GM19193 (cell line): ENCODE results near the gene KNOP1.

ENCODE experiments used
- POLR2A ChIP-seq: IDR thresholded peaks from 4 replicates; pipeline ENCODE4 v1.6.1; 2011; ENCODE audit not compliant: insufficient read depth, insufficient read length; ENCODE audit errors: extremely low read depth

KNOP1 gene

DNA sequence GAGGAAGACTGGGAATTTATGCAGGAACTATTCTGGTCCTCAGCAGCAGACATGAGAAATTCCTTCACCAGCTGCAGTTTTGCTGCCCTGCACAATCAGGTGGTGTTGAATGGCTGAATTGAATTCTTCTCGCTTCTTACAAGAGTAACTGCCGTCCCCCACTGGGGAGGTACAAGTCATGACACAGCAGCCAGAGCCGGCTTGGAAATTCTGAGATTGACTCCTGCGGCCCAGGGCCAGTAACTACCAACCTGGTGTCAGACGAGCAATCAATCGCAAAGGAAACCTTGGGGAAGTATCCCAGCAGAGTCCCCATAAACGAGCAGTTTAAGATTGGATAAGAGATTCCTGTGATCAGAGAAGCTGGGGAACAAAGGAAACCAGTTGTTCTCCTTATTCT, 30.7 kb downstream of the KNOP1 start:
- TF ChIP-seq POLR2A: no peak

DNA sequence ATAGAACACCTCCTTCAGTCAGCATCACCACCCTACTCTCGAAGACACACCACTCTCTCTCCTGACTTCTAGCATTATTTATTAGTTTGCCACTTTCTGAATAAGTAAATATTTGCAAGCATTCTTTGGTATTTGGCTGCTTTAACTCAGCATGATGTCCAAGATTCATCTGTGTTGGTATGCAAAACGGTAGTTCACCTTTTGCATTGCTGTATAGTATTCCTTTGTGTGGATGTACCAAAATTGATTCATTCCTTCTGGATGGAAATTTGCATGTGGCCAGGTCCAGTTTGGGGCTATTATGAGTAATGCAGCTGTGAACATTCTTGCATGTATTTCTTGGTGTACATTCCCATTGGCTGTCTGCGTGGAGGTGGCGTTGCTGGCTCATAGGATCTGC, 32.9 kb downstream of the KNOP1 start:
- no peak for TF ChIP-seq POLR2A

DNA sequence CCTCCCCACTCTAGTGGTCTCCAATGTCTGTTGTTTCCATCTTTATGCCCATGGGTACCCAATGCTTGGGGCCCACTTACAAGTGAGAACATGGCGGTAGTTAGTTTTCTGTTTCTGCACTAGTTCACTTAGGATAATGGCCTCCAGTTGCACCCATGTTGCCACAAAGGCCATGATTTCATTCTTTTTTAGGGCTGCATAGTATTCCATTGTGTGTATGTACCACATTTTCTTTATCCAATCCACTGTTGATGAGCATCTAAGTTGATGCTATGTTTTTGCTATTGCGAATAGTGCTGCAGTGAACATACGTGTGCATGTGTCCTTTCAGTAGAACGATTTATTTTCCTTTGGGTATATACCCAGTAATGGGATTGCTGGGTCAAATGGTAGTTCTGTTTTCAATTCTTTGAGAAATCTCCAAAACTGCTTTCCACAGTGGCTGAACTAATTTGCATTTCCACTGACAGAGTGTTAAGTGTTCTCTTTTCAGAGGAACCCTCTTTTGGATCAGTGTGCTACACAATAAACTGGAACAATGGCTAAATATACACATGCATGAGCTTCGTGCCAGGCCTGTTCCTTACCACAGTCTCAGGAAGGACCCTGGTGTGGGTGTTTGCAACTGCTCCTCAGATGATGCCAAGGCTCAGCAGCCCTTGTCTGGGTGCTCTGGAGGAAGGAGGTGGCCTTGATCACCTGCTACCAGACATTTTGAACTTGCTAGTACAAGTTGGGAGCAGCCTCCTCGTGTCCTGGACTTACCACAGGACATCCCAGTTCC, 34.4 kb downstream of the KNOP1 start:
- no peak for TF ChIP-seq POLR2A

GRCh38 chr16:19681637-19682036, 36.4 kb downstream of the KNOP1 start:
- TF ChIP-seq POLR2A: no peak

DNA sequence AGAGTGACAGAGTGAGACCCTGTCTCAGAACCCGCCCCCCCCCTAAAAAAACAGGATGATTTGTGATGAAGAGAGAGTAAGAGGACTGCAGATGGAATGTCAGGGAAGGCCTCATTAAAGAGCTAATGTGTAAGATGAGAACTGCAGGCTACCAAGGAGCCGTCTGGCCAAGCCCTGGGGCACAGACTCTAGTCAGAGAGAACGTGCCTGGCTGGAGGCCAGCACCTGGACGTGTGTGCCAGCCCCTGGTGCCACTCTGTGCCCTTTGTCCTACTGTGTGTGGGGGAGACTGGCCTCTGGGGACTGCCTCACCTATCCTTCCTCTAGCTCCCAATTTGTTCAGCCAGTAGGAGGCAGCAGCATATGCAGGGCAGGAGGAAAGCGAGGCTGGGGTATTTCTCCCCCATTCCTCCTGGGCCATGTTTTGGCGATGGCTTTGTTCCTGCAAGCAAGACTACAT, 37.1 kb downstream of the KNOP1 start:
- TF ChIP-seq POLR2A: no peak

DNA sequence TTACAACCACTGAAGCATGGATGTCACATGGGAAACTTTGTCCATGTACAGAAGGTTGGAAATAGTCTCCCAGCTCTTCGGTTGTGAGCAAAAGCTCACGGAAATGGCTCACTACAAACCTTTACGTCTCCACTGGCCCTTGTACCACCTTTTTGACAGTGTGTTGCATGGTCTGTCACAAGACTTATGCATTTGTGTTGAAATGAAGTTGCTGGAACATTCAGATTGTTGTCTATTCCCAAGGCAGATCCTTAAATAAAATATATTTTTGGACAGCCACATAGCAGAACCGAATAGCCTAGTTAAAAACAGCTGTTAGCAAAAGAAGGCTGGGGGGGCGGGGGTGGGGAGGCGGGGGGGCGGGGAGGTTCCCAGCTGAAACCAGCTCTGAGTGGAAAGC, 39.2 kb downstream of the KNOP1 start:
- TF ChIP-seq POLR2A: no peak

GRCh38 chr16:19677402-19677801, 40.6 kb downstream of the KNOP1 start:
- TF ChIP-seq POLR2A: no peak

DNA sequence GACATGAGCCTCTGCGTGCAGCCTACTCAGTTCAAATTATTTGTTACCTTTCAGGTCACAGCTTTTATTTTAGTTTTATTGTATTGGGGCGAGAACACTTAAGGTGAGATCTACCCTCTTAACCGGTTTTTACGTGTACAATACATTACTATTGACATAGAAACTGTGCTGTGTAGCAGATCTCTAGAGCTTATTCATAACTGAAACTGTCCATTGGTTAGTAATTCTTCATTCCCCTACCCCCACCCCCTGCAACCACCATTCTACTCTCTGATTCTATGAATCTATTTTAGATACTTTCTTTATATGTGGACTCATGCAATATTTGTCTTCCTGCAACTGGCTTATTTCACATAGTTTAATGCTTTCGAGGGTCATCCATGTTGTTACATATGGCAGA, 43.5 kb downstream of the KNOP1 start:
- TF ChIP-seq POLR2A: no peak

DNA sequence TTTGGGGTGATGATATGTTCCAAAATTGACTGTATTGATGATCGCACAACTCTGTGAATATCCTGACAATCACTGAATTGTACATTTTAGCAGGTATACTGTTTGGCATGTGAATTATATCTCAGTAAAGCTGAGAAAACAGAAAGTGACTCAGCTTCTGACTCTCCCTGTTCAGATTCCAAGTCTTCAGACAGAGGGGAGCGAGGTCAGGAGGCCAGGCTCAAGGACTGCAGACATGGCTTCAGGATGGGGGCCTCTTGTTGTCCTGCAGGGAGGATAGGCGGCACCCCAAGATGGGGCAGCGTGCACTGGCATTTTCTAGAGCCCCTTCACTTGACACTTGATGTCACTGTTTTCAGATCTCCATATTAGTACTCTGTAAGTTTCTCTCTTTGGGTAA, 45.6 kb downstream of the KNOP1 start:
- TF ChIP-seq POLR2A: no peak

DNA sequence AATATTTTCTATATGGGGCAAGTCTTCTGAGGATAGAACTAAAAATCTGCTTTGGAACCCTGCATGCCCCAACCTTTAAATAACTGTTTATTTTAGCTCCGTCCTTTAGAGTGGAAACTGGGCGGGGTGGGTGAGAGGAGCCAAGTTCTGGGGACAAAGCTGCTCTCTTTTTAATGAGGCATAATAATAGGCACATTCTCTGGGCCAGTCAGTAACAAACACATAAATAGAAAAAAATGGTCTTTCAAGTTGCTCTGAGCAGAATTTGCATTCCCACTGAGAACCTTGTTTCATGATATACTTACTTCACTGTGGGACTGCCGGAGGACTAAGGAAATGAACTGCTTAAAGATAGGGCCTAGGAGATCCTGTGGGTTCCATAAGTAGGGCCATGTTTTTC, 51.5 kb downstream of the KNOP1 start:
- no peak for TF ChIP-seq POLR2A

- TF ChIP-seq POLR2A: no peak
These were observed 53.9 kb downstream of the KNOP1 start for GRCh38 chr16:19664166-19664565.

- TF ChIP-seq POLR2A: no peak
These were observed 55.7 kb downstream of the KNOP1 start for GRCh38 chr16:19662351-19662750.

DNA sequence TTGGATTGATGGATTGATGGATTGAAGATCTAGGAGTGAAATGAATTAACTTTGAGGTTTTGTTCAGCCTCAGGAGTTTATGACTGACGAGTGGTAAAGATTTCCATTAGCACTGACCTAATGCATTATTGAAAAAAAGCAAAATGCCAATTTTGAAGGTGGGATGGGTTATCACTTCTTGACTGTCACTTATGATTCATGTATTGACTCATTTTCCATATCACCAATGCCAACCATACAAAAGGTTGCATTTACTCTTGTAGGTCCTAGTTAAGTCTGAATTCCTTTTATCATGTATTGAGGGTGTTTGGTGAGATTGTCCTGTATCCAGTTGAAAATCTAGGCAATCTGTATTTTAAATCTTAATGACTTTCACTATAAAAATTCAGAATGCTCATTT, 57.6 kb downstream of the KNOP1 start:
- no peak for TF ChIP-seq POLR2A

DNA sequence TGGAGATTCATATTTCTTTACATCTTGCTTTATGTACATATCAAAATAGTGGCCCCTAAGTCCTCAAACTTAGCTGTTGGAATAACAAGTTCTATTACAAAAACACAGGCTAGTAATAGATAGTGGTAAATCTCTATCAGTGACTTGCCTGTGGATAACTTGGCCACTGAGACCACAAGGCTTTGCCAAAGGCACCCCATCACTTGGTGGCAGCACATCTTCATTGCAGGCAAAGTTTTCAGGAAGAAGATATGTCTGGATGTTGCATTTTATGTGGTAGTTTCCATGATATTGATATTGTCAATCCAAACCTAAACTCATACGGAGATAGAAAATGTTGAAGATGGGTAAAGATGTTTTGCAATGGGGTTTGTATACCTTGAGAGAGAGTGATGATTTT, 58.5 kb downstream of the KNOP1 start:
- no peak for TF ChIP-seq POLR2A

- TF ChIP-seq POLR2A: no peak
These were observed 60.2 kb downstream of the KNOP1 start for GRCh38 chr16:19657831-19658230.

DNA sequence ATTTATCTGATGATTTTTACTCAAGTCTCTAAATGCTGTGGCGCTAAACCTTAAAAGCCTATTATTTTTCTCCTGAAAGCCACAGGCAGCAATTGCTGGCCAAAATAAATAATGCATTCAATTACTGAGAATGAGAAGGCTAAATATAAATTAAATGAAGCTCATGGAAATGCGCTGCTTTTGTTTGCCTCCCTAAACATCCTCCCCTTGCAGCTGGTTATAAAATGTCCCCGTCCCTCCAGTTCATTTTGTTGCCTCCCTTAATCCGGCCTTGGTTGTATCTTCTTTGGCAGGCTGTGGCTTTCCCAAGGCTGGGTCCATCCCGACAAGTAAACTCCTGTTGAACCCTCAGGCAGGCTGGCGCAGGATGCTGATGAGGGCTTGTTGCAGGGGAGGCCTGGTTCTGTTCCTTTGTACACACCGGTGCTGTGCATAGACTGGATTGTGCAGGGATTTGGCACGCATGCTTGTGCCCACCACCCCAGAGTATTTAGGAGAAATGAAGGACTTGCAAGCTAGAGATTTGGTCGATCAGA, 62.7 kb downstream of the KNOP1 start:
- no peak for TF ChIP-seq POLR2A
